ENCODE measurements around the gene SFXN5. TPM values are rescaled to one million over a fixed set of nuclear protein-coding genes. Genes with fewer than 3 reads are reported as not detected.

SFXN5 gene
- total RNA-seq, 1 experiment from 2014 or later, result 5.1 TPM

- no peak for DNase-seq
- Histone ChIP-seq H3K4me2 (ENCODE audit: low read depth, low read length, poor library complexity, severe bottlenecking) (no peak overlapping the region), H4K20me1 (ENCODE audit: insufficient read depth, low read depth, low read length) (no peaks in the 10 kb centered on the region), H3K79me2 (ENCODE audit: low read length) (no peaks in the 10 kb centered on the region), H3K27me3 (ENCODE audit: low read length) (0 out of 2 replicates have a peak, but pooled peaks cover 2% of the 10 kb centered on the region), H3K4me3 (ENCODE audit: low read length) (no peak overlapping the region), H3K36me3 (ENCODE audit: insufficient read depth, low read length) (no peaks in the 10 kb centered on the region), H3K9me3 (ENCODE audit: low read length) (no peaks in the 10 kb centered on the region; the same call in 1 of the 2 replicates), H3K27ac (ENCODE audit: low read length) (no peak overlapping the region), H2AFZ (ENCODE audit: low read length) (no peak overlapping the region), H3K9me2 (replicated peaks; ENCODE audit: insufficient read depth, low read length) (no peaks in the 10 kb centered on the region), H3K9ac (ENCODE audit: low read length) (no peak overlapping the region), H3K4me1 (ENCODE audit: low read length) (no peaks in the 10 kb centered on the region)
These were observed 18.0 kb downstream of the SFXN5 start for GRCh38 chr2:73053316-73054114.

GRCh38 chr2:73050121-73050545, 21.4 kb downstream of the SFXN5 start:
- Histone ChIP-seq H3K36me3 (ENCODE audit: insufficient read depth, low read length) (no peaks in the 10 kb centered on the region), H3K9me2 (replicated peaks; ENCODE audit: insufficient read depth, low read length) (no peaks in the 10 kb centered on the region), H3K4me3 (ENCODE audit: low read length) (no peak overlapping the region), H3K27me3 (ENCODE audit: low read length) (0 out of 2 replicates have a peak, but pooled peaks cover 2% of the 10 kb centered on the region), H3K4me2 (ENCODE audit: low read depth, low read length, poor library complexity, severe bottlenecking) (no peak overlapping the region), H3K9ac (ENCODE audit: low read length) (no peak overlapping the region), H3K27ac (ENCODE audit: low read length) (no peak overlapping the region), H2AFZ (ENCODE audit: low read length) (no peak overlapping the region), H4K20me1 (ENCODE audit: insufficient read depth, low read depth, low read length) (no peaks in the 10 kb centered on the region), H3K9me3 (ENCODE audit: low read length) (no peaks in the 10 kb centered on the region), H3K79me2 (ENCODE audit: low read length) (no peaks in the 10 kb centered on the region), H3K4me1 (ENCODE audit: low read length) (no peaks in the 10 kb centered on the region)
- DNase-seq, result no peak

GRCh38 chr2:73043929-73044832, 27.3 kb downstream of the SFXN5 start:
- Histone ChIP-seq H3K4me3 (ENCODE audit: low read length) (no peak overlapping the region), H3K36me3 (ENCODE audit: insufficient read depth, low read length) (no peaks in the 10 kb centered on the region), H3K9ac (ENCODE audit: low read length) (no peak overlapping the region), H3K79me2 (ENCODE audit: low read length) (no peaks in the 10 kb centered on the region), H4K20me1 (ENCODE audit: insufficient read depth, low read depth, low read length) (no peaks in the 10 kb centered on the region), H3K27ac (ENCODE audit: low read length) (no peak overlapping the region), H3K4me2 (ENCODE audit: low read depth, low read length, poor library complexity, severe bottlenecking) (no peak overlapping the region), H2AFZ (ENCODE audit: low read length) (no peak overlapping the region), H3K9me3 (ENCODE audit: low read length) (no peaks in the 10 kb centered on the region), H3K27me3 (ENCODE audit: low read length) (no peaks in the 10 kb centered on the region), H3K4me1 (ENCODE audit: low read length) (no peaks in the 10 kb centered on the region), H3K9me2 (replicated peaks; ENCODE audit: insufficient read depth, low read length) (no peaks in the 10 kb centered on the region)
- DNase-seq, result no peak

GRCh38 chr2:73043276-73043675, 28.2 kb downstream of the SFXN5 start:
- H3K4me1 ChIP-seq (ENCODE audit: low read length), result no peaks in the 10 kb centered on the region
- H3K79me2 ChIP-seq (ENCODE audit: low read length), result no peaks in the 10 kb centered on the region
- no peak for DNase-seq
- no peaks in the 10 kb centered on the region for H3K27me3 ChIP-seq (ENCODE audit: low read length)
- no peaks in the 10 kb centered on the region for H3K9me2 ChIP-seq (replicated peaks; ENCODE audit: insufficient read depth, low read length)
- H3K9me3 ChIP-seq (ENCODE audit: low read length), result no peaks in the 10 kb centered on the region
- H2AFZ ChIP-seq (ENCODE audit: low read length), result no peak overlapping the region
- no peak overlapping the region for H3K27ac ChIP-seq (ENCODE audit: low read length)
- no peak overlapping the region for H3K4me2 ChIP-seq (ENCODE audit: low read depth, low read length, poor library complexity, severe bottlenecking)
- no peak overlapping the region for H3K4me3 ChIP-seq (ENCODE audit: low read length)
- H4K20me1 ChIP-seq (ENCODE audit: insufficient read depth, low read depth, low read length), result no peaks in the 10 kb centered on the region
- no peak overlapping the region for H3K9ac ChIP-seq (ENCODE audit: low read length)
- H3K36me3 ChIP-seq (ENCODE audit: insufficient read depth, low read length), result no peaks in the 10 kb centered on the region

- Histone ChIP-seq H3K4me3 (ENCODE audit: low read length) (no peak overlapping the region), H3K9me2 (replicated peaks; ENCODE audit: insufficient read depth, low read length) (no peaks in the 10 kb centered on the region), H3K36me3 (ENCODE audit: insufficient read depth, low read length) (no peaks in the 10 kb centered on the region), H3K27ac (ENCODE audit: low read length) (no peak overlapping the region), H4K20me1 (ENCODE audit: insufficient read depth, low read depth, low read length) (no peaks in the 10 kb centered on the region), H3K9me3 (ENCODE audit: low read length) (no peaks in the 10 kb centered on the region), H3K9ac (ENCODE audit: low read length) (no peak overlapping the region), H3K79me2 (ENCODE audit: low read length) (no peaks in the 10 kb centered on the region), H2AFZ (ENCODE audit: low read length) (no peak overlapping the region), H3K27me3 (ENCODE audit: low read length) (no peaks in the 10 kb centered on the region), H3K4me1 (ENCODE audit: low read length) (no peaks in the 10 kb centered on the region), H3K4me2 (ENCODE audit: low read depth, low read length, poor library complexity, severe bottlenecking) (no peak overlapping the region)
- DNase-seq, result no peak
These were observed 33.4 kb downstream of the SFXN5 start for GRCh38 chr2:73037947-73038585.

GRCh38 chr2:73036766-73037165, 34.7 kb downstream of the SFXN5 start:
- Histone ChIP-seq H3K9me2 (replicated peaks; ENCODE audit: insufficient read depth, low read length) (no peaks in the 10 kb centered on the region), H2AFZ (ENCODE audit: low read length) (no peak overlapping the region), H3K9ac (ENCODE audit: low read length) (no peak overlapping the region), H3K27ac (ENCODE audit: low read length) (no peak overlapping the region), H3K9me3 (ENCODE audit: low read length) (no peaks in the 10 kb centered on the region), H3K4me3 (ENCODE audit: low read length) (no peak overlapping the region), H3K27me3 (ENCODE audit: low read length) (no peaks in the 10 kb centered on the region), H3K4me2 (ENCODE audit: low read depth, low read length, poor library complexity, severe bottlenecking) (no peak overlapping the region), H4K20me1 (ENCODE audit: insufficient read depth, low read depth, low read length) (no peaks in the 10 kb centered on the region), H3K36me3 (ENCODE audit: insufficient read depth, low read length) (no peaks in the 10 kb centered on the region), H3K79me2 (ENCODE audit: low read length) (no peaks in the 10 kb centered on the region), H3K4me1 (ENCODE audit: low read length) (no peaks in the 10 kb centered on the region)
- DNase-seq, result no peak

GRCh38 chr2:73035899-73036711, 35.4 kb downstream of the SFXN5 start:
- Histone ChIP-seq H3K4me2 (ENCODE audit: low read depth, low read length, poor library complexity, severe bottlenecking) (no peak overlapping the region), H3K9me2 (replicated peaks; ENCODE audit: insufficient read depth, low read length) (no peaks in the 10 kb centered on the region), H3K9me3 (ENCODE audit: low read length) (no peaks in the 10 kb centered on the region), H3K27ac (ENCODE audit: low read length) (no peak overlapping the region), H3K4me3 (ENCODE audit: low read length) (no peak overlapping the region), H2AFZ (ENCODE audit: low read length) (no peak overlapping the region), H3K9ac (ENCODE audit: low read length) (no peak overlapping the region), H3K79me2 (ENCODE audit: low read length) (no peaks in the 10 kb centered on the region), H3K27me3 (ENCODE audit: low read length) (no peaks in the 10 kb centered on the region), H4K20me1 (ENCODE audit: insufficient read depth, low read depth, low read length) (no peaks in the 10 kb centered on the region), H3K4me1 (ENCODE audit: low read length) (no peaks in the 10 kb centered on the region), H3K36me3 (ENCODE audit: insufficient read depth, low read length) (no peaks in the 10 kb centered on the region)
- peak; percentile 59 for DNase-seq

All from Karpas-422 (cell line).